KMS-11 (cell line): ENCODE measurements around the gene LRCOL1.
"Not testable (repeated sequence)": the region's sequence is repeated elsewhere in the genome, so short reads cannot be mapped to it uniquely, and the experiment has no call there.

Source experiments
- H2AFZ ChIP-seq: fragments of 200-600 bp; sonication (generic); 2 replicates; pipeline ENCODE4 v1.6.1; 2016; ENCODE audit warnings: antibody characterized with exemption, mixed run types, low read depth
- H3K27ac ChIP-seq: fragments of 200-600 bp; sonication (generic); 2 replicates; pipeline ENCODE4 v1.6.1; 2016; ENCODE audit warnings: mild to moderate bottlenecking, mixed run types
- H3K27me3 ChIP-seq: fragments of 200-600 bp; sonication (generic); 2 replicates; pipeline ENCODE4 v1.6.1; 2017; ENCODE audit warnings: mild to moderate bottlenecking, low read depth, mixed run types, moderate library complexity; ENCODE audit not compliant: insufficient read depth
- H3K36me3 ChIP-seq: fragments of 200-600 bp; sonication (generic); 2 replicates; pipeline ENCODE4 v1.6.1; 2017; ENCODE audit warnings: mild to moderate bottlenecking, mixed run types; ENCODE audit not compliant: insufficient read depth
- H3K4me1 ChIP-seq: fragments of 200-600 bp; sonication (generic); 2 replicates; pipeline ENCODE4 v1.6.1; 2016; ENCODE audit warnings: mild to moderate bottlenecking, low read depth, mixed run types; ENCODE audit not compliant: poor library complexity, severe bottlenecking
- H3K4me2 ChIP-seq: fragments of 200-600 bp; sonication (generic); 2 replicates; pipeline ENCODE4 v1.7.0; 2016; ENCODE audit warnings: mild to moderate bottlenecking, mixed run types
- H3K4me3 ChIP-seq: fragments of 200-600 bp; sonication (generic); IDR thresholded peaks from 2 replicates; pipeline ENCODE4 v1.6.1; 2017; ENCODE audit warnings: low read depth, low read length, mixed read lengths; ENCODE audit not compliant: insufficient read depth
- H3K79me2 ChIP-seq: fragments of 200-600 bp; sonication (generic); 2 replicates; pipeline ENCODE4 v1.6.1; 2016; ENCODE audit warnings: low read depth, mixed run types; ENCODE audit not compliant: insufficient read depth
- H3K9ac ChIP-seq: fragments of 200-600 bp; sonication (generic); 2 replicates; pipeline ENCODE4 v1.6.1; 2016; ENCODE audit warnings: mild to moderate bottlenecking, mixed run types
- H4K20me1 ChIP-seq: fragments of 200-600 bp; sonication (generic); 2 replicates; pipeline ENCODE4 v1.6.1; 2016; ENCODE audit warnings: mild to moderate bottlenecking, mixed run types; ENCODE audit not compliant: insufficient read depth
- CTCF ChIP-seq: fragments of 200-600 bp; sonication (generic); conservative IDR thresholded peaks from 2 replicates; pipeline ENCODE4 v1.6.1; 2017; ENCODE audit warnings: low read depth, mild to moderate bottlenecking, antibody characterized with exemption, low read length, moderate library complexity, mixed read lengths

LRCOL1 gene

GRCh38 chr12:132601171-132601883 is 9.1 kb downstream of the LRCOL1 start:
- no peaks in the 10 kb centered on the region for H4K20me1 ChIP-seq
- no peak overlapping the region for H3K9ac ChIP-seq
- H3K4me1 ChIP-seq: no peaks in the 10 kb centered on the region
- H3K36me3 ChIP-seq: no peaks in the 10 kb centered on the region
- no peaks in the 10 kb centered on the region for H3K79me2 ChIP-seq
- peak overlapping the region; percentile 29; the same call in 1 of the 2 replicates for H3K4me2 ChIP-seq
- H2AFZ ChIP-seq: peak overlapping the region; percentile 38; the same call in 1 of the 2 replicates
- no peak for TF ChIP-seq CTCF
- H3K4me3 ChIP-seq: no peak overlapping the region
- H3K27me3 ChIP-seq: peaks cover 1% of the 10 kb centered on the region; the same call in 1 of the 2 replicates
- no peak overlapping the region for H3K27ac ChIP-seq

DNA sequence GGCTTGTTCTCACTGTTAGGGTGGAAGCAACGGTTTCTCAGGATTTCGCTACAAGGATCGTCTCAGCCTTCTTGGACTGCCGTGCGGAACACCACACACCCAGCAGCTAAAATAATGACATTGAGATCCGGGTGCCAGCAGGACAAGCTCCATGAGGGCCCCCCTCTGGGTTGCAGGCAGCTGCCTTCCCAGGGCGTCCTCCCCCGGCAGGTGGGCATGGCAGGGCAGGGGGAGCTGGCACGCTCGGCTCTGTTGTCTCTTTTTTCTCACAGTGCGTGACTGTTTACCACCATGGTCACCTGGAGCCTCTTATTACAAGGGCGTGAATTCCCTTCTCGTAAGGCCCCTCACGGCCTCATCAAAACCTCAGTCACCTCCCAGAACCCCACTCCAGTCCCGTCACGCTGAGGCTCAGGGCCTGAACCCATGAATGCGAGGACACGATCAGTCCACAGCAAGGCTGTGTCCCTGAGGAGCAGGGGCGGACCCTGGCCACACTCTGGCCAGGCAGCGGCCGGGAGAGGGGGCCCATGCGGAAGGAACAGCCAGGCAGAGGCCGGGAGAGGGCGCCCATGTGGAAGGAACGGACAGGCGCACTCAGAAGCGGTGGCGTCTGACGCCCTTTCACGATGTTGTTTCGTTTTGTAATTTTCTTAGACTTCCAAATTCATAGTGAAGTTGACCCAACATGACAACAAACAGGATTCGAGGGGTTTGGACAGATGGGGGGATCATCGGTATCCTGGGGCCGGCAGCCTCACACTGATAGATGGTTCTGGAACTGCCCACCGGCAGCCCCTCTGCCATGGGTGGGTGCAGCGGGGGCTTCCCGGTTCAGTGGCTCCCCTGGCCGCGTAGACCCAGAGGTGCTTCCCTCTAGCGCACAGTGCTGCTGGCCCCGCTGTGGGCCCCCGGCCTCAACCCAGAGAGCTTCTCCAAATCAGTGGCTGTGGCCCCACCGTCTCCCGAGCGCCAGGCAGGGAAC is 10.0 kb downstream of the LRCOL1 start:
- H3K27me3 ChIP-seq: peaks cover 2% of the 10 kb centered on the region; the same call in 1 of the 2 replicates
- H3K9ac ChIP-seq: no peak overlapping the region

DNA sequence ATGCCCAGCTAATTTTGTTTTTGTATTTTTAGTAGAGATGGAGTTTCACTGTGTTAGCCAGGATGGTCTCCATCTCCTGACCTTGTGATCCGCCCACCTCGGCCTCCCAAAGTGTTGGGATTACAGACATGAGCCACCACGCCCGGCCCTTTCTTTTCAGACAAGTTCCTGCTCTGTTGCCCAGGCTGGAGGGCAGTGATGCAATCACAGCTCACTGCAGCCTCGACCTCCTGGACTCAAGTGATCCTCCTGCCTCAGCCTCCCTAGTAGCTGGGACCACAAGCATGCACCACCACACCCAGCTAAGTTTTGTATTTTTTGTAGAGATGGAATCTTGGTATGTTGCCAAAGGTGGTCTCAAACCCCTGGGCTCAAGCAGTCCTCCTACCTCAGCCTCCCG is 10.9 kb downstream of the LRCOL1 start:
- not testable (repeated sequence) for H3K27me3 ChIP-seq, H3K4me3 ChIP-seq, H3K27ac ChIP-seq, H2AFZ ChIP-seq, H3K9ac ChIP-seq, H3K36me3 ChIP-seq, H3K4me2 ChIP-seq, H4K20me1 ChIP-seq, H3K4me1 ChIP-seq, H3K79me2 ChIP-seq

More for the DNA sequence above, 10.0 kb downstream of the LRCOL1 start:
- H4K20me1 ChIP-seq: no peaks in the 10 kb centered on the region
- no peaks in the 10 kb centered on the region for H3K36me3 ChIP-seq
- H3K4me3 ChIP-seq: no peak overlapping the region
- no peaks in the 10 kb centered on the region for H3K4me1 ChIP-seq
- no peaks in the 10 kb centered on the region for H3K79me2 ChIP-seq
- H3K27ac ChIP-seq: no peak overlapping the region
- no peak; the same call in 1 of the 2 replicates for TF ChIP-seq CTCF
- peak overlapping the region; percentile 38; the same call in 1 of the 2 replicates for H2AFZ ChIP-seq
- peak overlapping the region; percentile 29 for H3K4me2 ChIP-seq

DNA sequence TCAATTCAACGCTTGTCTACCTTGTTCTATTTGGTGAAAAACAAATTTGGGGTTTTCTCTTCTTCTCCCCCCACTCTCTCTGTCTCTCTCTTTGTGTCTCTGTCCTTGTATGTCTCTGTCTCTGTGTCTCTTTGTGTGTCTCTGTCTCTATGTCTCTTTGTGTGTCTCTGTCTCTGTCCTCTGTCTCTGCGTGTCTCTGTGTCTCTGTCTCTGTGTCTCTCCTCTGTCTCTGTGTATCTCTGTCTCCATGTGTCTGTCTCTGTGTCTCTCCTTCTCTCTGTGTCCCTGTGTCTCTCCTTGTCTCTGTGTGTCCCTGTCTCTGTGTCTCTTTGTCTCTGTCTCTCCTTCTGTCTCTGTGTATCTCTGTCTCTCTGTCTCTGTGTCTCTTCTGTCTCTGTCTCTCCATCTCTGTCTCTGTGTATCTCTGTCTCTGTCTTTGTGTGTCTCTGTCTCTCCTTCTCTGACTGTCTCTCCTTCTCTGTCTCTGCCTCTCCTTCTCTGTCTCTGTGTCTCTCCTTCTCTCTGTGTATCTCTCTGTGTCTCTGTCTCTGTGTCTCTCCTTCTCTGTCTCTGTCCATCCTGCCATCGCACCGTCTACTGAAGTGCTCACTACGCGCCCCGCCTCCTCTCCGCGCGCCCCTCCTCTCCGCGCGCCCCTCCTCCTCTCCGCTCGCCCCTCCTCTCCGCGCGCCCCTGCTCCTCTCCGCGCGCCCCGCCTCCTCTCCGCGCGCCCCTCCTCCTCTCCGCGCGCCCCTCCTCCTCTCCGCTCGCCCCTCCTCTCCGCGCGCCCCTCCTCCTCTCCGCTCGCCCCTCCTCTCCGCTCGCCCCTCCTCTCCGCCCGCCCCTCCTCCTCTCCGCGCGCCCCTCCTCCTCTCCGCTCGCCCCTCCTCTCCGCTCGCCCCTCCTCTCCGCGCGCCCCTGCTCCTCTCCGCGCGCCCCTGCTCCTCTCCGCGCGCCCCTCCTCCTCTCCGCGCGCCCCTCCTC is 12.8 kb downstream of the LRCOL1 start:
- Histone ChIP-seq H3K27me3 (peaks cover 4% of the 10 kb centered on the region; the same call in 1 of the 2 replicates), H2AFZ (no peak overlapping the region), H3K4me3 (no peak overlapping the region), H3K36me3 (no peaks in the 10 kb centered on the region), H3K4me1 (no peaks in the 10 kb centered on the region), H3K4me2 (no peak overlapping the region), H4K20me1 (no peaks in the 10 kb centered on the region), H3K9ac (no peak overlapping the region), H3K79me2 (no peaks in the 10 kb centered on the region), H3K27ac (no peak overlapping the region)
- TF ChIP-seq CTCF: no peak
